Measurements from ENCODE around the gene SHD. TPM values are rescaled to one million over a fixed set of nuclear protein-coding genes. Genes with fewer than 3 reads are reported as not detected.

Gene SHD, protein sequence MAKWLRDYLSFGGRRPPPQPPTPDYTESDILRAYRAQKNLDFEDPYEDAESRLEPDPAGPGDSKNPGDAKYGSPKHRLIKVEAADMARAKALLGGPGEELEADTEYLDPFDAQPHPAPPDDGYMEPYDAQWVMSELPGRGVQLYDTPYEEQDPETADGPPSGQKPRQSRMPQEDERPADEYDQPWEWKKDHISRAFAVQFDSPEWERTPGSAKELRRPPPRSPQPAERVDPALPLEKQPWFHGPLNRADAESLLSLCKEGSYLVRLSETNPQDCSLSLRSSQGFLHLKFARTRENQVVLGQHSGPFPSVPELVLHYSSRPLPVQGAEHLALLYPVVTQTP
- total RNA-seq: not detected in 2 replicates

DNA sequence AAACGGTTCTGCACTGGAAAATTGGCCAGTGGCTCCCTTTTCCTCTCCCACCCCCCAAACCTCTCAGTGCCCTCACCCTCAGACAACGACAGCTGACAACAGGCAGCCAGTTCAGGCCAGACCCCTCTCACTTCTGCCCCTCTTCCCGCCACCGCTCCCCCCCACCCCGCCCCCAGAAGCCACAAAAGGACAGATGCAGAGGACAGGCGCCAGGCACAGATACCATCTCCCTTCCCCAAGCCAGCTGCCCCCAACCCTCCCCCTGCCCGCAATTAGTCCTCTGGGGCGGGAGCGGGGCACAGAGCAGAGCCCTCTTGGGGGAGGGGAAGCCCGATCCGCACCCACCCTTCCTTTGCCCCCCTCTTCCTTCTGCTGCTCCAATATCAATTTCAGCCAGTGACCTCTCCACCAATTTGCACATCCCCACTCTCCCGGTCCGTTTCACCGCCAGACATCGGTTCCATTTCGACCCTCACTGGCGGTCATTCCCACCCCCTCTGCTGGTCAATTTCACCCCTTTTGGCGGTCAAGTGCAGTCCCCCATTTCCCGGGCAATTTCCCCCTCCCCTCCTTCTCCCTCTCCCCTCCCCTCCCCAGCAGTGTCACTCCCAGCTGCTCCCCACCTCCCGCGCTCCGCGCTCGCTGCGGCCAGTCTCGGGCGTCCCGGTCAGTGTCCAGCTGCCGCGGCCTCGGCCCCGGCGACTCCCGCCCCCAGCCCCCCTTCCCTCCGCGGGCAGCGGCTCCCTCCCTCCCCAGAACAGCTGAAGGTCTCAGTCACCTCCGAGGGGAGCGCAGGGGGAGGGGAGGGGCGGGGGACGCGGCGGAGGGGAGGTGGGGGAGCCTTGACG lies at the start of gene SHD:
TSS of gene SHD (plus strand) at position 848 of the 848 bp plus-strand sequence. CDS start 798 bp downstream, outside the sequence.

DNA sequence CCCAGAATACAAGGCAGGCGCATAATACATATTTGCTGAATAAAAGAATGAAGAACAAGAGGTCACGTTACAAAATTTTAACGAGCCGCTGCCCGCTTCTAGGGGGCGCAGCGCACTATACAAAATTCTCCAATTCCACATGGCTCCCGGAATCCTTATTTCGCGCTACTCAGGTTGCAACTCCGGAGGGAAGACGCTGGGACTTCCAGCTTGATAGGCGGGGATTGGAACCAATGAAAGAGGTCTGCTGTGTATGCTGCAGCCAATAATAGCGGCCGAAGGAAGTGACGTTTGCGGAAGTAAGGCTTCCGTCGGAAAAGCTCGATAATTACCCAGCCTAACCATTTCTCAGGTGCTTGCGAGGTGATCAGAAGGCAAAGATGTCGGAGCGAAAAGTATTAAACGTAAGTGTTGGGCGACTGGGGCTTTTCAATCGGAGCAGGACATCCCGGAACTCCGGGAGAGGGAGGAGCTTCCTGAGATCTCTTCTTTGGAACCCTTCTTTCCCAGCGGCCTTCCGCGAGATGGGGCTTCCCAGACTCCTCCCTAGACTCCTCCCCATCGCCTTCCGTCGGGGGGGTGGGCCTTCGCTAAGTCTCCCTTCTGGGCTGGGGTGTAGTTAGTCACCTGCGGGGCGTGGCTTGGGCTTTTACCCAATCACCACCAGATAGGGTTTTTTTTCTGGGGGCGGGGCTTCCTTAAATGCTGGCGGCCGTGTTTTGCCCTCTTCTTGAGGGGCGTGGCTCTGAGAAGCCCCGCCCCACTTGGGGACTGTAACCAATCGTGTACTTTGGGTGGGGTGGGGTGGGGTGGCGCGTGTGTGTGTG lies 32.1 kb upstream of the SHD start, which contains the start of gene YJU2:
TSS of gene YJU2 (plus strand) at position 314 of the 827 bp plus-strand sequence. CDS start at position 381, 67 bp downstream.

DNA sequence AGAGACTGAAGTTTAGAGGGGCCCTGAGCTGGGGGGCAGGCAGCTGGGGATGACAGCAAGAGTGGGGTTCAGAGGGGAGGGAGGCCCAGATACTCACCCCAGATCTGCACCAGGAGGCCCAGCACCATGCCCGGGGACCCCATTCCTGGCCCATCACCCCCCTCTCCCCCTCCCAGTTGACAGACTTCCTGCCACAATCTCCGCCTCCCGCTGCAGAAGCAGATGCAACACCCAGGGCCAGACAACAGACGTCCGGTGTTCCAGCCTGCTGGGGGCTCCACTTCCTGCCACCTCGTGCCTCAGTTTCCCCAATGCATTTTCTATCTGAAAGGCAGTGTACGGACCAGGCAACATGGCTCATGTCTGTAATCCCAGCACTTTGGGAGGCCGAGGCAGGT lies 23.2 kb downstream of the SHD start, which contains the start of gene TMIGD2:
TSS of gene TMIGD2 (minus strand) at position 147 of the 398 bp plus-strand sequence. CDS start at position 143, 4 bp downstream.

DNA sequence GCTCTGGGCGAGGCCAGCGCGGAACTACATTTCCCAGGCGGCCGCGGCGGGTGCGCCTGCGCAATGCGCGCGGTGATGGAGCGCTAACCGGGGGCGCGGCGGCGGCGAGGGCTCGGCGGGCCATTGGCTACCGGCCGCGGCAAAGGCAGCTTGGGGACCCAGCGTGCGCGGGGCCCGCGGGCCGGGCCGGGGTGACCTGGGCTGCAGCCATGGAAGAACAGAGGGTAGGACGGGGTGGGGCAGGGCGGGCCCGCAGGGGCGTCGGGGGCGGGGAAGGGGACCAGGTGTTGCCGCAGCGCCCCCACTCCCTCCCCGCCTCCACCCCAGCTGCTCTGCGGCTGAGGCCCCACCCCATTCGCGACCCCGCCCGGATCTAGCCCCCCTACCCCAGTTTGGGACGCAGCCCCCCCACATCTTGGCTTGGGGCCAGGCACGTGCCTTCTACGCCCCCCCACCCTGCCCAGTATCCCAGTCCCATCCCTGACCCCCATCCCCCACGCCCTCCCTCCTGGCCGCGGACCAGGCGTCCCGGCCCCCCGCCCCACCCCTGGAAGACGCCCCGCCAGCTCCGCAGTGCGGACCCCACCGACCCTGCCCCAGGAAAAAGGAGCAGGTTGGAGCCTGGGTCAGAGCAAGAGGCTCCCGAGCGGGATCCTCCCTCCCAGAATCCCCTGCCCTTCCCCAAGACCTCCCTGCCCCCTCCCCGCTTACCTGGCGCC lies 25.6 kb downstream of the SHD start, which contains the start of gene FSD1:
TSS of gene FSD1 (plus strand) at position 61 of the 719 bp plus-strand sequence. CDS start at position 210, 149 bp downstream.

DNA sequence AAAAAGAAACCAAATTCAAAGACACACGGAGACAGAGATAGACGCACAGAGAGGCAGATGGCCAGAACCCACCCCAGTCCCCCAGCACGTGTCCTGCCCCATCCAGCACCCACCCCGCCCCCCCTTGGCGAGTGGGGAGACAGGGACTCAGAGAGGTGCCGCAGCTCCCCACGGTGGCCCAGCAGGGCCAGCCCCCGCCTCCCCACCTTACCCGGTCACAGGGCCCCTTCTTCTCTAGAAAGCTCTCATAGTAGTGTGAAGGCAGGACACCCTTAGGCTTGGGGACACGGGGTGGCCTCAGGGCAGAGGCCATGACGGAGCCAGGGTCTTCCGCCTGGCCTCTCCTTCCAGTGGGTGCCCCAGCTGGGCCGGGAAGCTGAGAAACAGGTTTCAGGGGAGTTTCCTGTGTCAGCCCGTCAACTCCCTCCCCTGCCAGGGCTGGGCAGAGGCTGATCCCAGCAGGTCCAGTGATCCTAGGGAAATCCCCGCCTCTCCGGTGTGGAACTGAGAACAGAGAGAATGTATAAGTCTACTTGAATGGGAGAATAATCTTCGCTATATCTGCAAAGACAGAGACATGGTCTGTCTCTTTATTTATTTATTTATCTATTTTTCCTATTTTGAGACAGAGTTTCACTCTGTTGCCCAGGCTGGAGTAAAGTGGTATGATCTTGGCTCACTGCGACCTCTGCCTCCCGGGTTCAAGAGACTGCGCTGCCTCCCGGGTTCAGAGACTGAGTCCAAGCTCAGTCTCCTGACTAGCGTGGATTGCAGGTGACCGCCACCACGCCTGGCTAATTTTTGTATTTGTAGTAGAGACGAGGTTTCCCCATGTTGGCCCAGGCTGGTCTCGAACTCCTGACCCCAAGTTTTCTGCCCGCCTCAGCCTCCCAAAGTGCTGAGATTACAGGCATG lies 59.6 kb downstream of the SHD start, which contains the start of gene STAP2:
TSS of gene STAP2 (minus strand) at position 387 of the 915 bp plus-strand sequence. CDS start at position 313, 74 bp downstream.

Other genes starting within 250 kb of the SHD start
- 29.8 and 42.2 TPM in 2 replicates for gene ZBTB7A, start 212.4 kb upstream of the SHD start, total RNA-seq
- 168 and 187 TPM in 2 replicates for gene MAP2K2, start 155.1 kb upstream of the SHD start, total RNA-seq
- gene CREB3L3, start 125.6 kb upstream of the SHD start, total RNA-seq: not detected in 2 replicates
- 12.1 and 14.9 TPM in 2 replicates for gene SIRT6, start 96.7 kb upstream of the SHD start, total RNA-seq
- gene ANKRD24, start 96.6 kb upstream of the SHD start, total RNA-seq: 0.20 and 0.37 TPM in 2 replicates
- under 0.01 TPM in 1 of 2 replicates, not detected in the other for gene EBI3, start 49.7 kb upstream of the SHD start, total RNA-seq
- 16.2 and 17.6 TPM in 2 replicates for gene YJU2, start 32.2 kb upstream of the SHD start, total RNA-seq
- gene TMIGD2, start 23.1 kb downstream of the SHD start, total RNA-seq: not detected in 2 replicates
- gene FSD1, start 25.3 kb downstream of the SHD start, total RNA-seq: 2.6 and 5.3 TPM in 2 replicates
- 2.9 and 4.1 TPM in 2 replicates for gene STAP2, start 59.6 kb downstream of the SHD start, total RNA-seq
- 6.3 and 6.6 TPM in 2 replicates for gene MPND, start 64.3 kb downstream of the SHD start, total RNA-seq
- 111 and 126 TPM in 2 replicates for gene SH3GL1, start 121.3 kb downstream of the SHD start, total RNA-seq
- 11.8 and 29.9 TPM in 2 replicates for gene CHAF1A, start 123.4 kb downstream of the SHD start, total RNA-seq
- 98.1 and 113 TPM in 2 replicates for gene UBXN6, start 178.5 kb downstream of the SHD start, total RNA-seq
- 53.6 and 56.5 TPM in 2 replicates for gene HDGFL2, start 193.0 kb downstream of the SHD start, total RNA-seq
- 2.6 and 4.7 TPM in 2 replicates for gene PLIN4, start 239.2 kb downstream of the SHD start, total RNA-seq

Measured in subcutaneous preadipocyte (primary cell).